GM12874 (cell line): ENCODE results near the gene FMNL3.

Source experiments
- TF ChIP-seq, protein P1 (sequence below): IDR thresholded peaks from 2 replicates; pipeline ENCODE4 v1.5.1; 2011; ENCODE audit warnings: low read depth, mild to moderate bottlenecking, control low read depth, low read length, moderate library complexity; ENCODE audit not compliant: insufficient read depth

The FMNL3 gene

DNA sequence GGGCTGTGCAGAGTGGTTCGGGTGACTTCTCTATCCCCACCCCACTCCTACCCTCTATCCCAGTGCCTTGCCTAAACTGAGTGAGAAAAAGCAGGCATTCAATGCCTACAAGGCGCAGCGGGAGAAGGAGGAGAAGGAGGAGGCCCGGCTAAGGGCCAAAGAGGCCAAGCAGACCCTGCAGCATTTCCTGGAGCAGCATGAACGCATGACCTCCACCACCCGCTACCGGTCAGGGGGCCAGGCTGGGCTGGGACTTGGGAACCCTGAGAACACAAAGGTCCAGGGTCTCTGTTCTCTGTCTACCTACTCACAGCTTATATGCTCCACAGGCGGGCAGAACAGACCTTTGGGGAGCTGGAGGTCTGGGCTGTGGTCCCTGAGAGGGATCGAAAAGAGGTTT, 72.2 kb downstream of the FMNL3 start:
- TF ChIP-seq, protein P1, sequence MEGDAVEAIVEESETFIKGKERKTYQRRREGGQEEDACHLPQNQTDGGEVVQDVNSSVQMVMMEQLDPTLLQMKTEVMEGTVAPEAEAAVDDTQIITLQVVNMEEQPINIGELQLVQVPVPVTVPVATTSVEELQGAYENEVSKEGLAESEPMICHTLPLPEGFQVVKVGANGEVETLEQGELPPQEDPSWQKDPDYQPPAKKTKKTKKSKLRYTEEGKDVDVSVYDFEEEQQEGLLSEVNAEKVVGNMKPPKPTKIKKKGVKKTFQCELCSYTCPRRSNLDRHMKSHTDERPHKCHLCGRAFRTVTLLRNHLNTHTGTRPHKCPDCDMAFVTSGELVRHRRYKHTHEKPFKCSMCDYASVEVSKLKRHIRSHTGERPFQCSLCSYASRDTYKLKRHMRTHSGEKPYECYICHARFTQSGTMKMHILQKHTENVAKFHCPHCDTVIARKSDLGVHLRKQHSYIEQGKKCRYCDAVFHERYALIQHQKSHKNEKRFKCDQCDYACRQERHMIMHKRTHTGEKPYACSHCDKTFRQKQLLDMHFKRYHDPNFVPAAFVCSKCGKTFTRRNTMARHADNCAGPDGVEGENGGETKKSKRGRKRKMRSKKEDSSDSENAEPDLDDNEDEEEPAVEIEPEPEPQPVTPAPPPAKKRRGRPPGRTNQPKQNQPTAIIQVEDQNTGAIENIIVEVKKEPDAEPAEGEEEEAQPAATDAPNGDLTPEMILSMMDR = no peak

- TF ChIP-seq, protein P1 = no peak
These were observed 73.4 kb downstream of the FMNL3 start for GRCh38 chr12:49633703-49634345.

DNA sequence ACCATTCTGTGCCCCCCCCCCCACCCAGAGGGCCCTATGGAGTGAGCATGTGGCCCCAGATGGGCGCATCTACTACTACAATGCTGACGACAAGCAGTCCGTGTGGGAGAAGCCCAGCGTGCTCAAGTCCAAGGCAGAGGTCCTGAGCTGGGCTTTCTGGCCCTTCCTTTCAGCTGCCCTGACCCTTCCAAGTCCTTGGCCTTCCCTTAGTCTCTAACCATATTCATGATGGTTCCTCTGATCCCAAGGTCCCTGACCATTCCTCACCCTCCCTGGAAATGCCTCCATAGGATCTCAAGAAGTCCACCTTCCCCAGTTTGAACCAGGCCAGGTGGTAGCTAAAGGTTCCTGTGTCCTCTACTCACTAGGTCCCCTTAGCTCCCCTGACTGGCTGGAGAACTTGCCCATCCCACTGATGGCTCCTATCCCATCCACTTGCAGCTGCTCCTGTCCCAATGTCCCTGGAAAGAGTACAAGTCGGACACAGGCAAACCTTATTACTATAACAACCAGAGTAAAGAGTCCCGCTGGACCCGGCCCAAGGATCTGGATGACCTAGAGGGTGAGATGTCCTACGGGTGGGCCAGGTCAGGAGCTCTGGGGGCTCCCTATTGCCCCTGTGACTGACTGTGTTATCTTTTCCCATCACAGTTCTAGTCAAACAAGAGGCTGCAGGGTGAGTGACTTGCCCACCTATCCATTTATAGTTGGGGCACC, 74.1 kb downstream of the FMNL3 start:
- TF ChIP-seq, protein P1 = no peak

- TF ChIP-seq, protein P1 = no peak
These were observed 74.8 kb downstream of the FMNL3 start for GRCh38 chr12:49632401-49632800.

DNA sequence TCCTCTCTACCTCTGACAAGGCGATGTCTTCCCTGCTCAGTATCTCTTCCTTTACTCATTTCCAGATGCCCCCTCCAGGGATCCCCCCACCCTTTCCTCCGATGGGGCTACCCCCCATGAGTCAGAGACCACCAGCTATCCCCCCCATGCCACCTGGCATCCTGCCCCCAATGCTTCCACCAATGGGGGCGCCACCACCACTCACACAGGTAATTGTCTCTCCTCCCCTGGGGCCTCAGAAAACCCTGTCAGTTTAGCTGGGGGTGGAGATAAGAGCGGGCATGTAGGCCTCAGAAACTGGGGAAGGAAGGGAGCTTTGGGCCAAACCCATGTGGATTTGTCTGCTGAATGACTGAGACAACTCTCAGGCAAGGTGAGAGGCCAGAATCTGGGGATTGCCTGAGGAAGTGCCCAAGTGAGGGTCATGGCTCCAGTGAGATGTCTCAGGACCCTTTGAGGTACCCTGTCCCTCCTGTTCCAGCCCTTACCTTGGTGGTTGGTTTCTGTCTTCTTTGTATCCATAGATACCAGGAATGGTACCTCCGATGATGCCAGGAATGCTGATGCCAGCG, 75.8 kb downstream of the FMNL3 start:
- TF ChIP-seq, protein P1 = no peak

- TF ChIP-seq, protein P1 = no peak
These were observed 79.3 kb downstream of the FMNL3 start for GRCh38 chr12:49627752-49628360.

GRCh38 chr12:49626836-49627235, 80.4 kb downstream of the FMNL3 start:
- TF ChIP-seq, protein P1 = no peak
